Measurements from ENCODE around the gene HPDL. TPM values are rescaled to one million over a fixed set of nuclear protein-coding genes. Genes with fewer than 3 reads are reported as not detected.
A peak's percentile ranks its signal among the peaks of the same experiment; 100 is the strongest.
"Not testable (repeated sequence)": the region's sequence is repeated elsewhere in the genome, so short reads cannot be mapped to it uniquely, and the experiment has no call there.

The HPDL gene
- total RNA-seq = 3.9 and 6.2 TPM in 2 replicates
- 5.1 and 5.8 TPM in 2 replicates for polyA plus RNA-seq

DNA sequence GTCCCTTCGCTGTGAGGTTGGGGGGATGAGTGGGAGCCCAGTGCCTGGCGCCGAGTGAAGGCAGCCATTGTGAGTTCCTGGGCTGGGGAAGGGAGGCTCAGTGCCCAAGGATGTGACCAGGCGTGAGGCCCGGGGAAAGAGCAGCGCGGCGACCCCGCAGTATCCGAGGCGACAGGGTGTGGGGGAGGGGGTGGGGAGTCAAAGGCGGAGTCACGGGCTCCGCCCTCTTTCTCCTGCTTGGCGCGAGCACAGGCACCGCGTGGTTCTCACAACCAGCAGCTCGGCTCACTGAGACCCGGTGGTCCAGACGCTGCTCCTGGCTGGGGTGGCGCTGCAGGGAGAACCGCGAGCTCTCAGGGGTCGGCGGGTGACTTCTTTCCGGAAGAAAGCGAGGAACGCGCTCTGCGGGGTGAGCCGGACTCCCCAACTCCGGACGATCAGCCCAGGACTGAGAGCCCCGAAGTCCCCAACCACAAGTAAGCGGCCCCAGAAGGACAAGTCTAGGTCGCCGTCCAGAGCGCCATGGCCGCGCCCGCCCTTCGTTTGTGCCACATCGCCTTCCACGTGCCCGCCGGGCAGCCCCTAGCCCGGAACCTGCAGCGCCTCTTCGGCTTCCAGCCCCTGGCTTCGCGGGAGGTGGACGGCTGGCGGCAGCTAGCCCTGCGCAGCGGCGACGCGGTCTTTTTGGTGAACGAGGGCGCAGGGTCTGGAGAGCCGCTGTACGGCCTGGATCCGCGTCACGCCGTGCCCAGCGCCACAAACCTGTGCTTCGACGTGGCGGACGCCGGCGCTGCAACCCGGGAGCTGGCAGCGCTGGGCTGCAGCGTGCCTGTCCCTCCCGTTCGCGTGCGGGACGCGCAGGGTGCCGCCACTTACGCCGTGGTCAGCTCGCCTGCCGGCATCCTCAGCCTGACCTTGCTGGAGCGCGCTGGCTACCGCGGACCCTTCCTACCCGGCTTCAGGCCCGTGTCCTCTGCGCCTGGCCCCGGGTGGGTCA lies at the start of gene HPDL:
HPDL (plus strand) TSS at position 269 of the 997 bp plus-strand sequence; CDS start at position 523, 254 bp downstream.
- DNase-seq (ENCODE audit: low spot score) = peak; percentile 79
- Histone ChIP-seq H3K4me2 (peak within 1 kb of the TSS; percentile 90), H3K9me3 (ENCODE audit: low read depth) (no peaks in the 10 kb centered on the region), H3K9me2 (replicated peaks; ENCODE audit: insufficient read depth) (no peaks in the 10 kb centered on the region), H3K4me3 (peak within 1 kb of the TSS; percentile 23), H3K27me3 (no peaks in the 10 kb centered on the region), H4K20me1 (ENCODE audit: insufficient read depth, poor library complexity, severe bottlenecking) (no peaks in the 10 kb centered on the region), H3K79me2 (peaks cover 3% of the 10 kb centered on the region), H3K36me3 (replicated peaks; ENCODE audit: insufficient read depth, low read depth) (no peaks in the 10 kb centered on the region), H2AFZ (peak within 1 kb of the TSS; percentile 90), H3K27ac (peak within 1 kb of the TSS; percentile 23), H3K4me1 (ENCODE audit: insufficient read depth) (peaks cover 9% of the 10 kb centered on the region)
- 35% methylated on average over 78 of the region's 96 CpGs for WGBS (ENCODE audit: low lambda C conversion rate, missing lambda C conversion rate)
- TF ChIP-seq, protein P1, sequence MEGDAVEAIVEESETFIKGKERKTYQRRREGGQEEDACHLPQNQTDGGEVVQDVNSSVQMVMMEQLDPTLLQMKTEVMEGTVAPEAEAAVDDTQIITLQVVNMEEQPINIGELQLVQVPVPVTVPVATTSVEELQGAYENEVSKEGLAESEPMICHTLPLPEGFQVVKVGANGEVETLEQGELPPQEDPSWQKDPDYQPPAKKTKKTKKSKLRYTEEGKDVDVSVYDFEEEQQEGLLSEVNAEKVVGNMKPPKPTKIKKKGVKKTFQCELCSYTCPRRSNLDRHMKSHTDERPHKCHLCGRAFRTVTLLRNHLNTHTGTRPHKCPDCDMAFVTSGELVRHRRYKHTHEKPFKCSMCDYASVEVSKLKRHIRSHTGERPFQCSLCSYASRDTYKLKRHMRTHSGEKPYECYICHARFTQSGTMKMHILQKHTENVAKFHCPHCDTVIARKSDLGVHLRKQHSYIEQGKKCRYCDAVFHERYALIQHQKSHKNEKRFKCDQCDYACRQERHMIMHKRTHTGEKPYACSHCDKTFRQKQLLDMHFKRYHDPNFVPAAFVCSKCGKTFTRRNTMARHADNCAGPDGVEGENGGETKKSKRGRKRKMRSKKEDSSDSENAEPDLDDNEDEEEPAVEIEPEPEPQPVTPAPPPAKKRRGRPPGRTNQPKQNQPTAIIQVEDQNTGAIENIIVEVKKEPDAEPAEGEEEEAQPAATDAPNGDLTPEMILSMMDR (IDR thresholded peaks at IDR 0.05; ENCODE audit: poor library complexity) = no peak
- TF ChIP-seq EZH2phosphoT487 (IDR thresholded peaks at IDR 0.05; ENCODE audit: low read depth, severe bottlenecking, unreplicated experiment) = no peak
- TF ChIP-seq EZH2 (IDR thresholded peaks at IDR 0.05; ENCODE audit: borderline replicate concordance) = no peak

DNA sequence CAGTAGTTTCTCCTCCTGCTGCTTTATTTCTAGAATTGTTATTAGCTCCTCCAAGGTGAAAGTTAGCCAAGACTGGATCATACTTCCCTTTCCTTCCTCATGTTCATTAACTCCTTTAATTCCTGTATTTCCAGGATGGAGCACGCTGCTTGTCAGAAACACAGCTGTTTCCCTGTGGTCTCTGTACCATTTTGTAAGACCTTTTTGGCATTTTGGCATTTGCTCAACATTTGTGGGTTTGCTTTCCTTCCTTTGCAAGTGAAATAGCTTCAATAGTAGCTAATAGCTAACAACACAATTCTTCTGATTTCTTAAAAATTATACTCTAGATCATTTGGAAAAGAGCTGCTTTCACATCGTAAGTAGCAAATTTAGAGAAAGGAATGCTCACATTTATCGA lies 44.3 kb upstream of the HPDL start:
- no peaks in the 10 kb centered on the region for H3K4me1 ChIP-seq (ENCODE audit: insufficient read depth)
- H2AFZ ChIP-seq = no peak overlapping the region
- WGBS (ENCODE audit: low lambda C conversion rate, missing lambda C conversion rate) = 95% methylated on average over 3 of the region's 3 CpGs
- no peak for DNase-seq (ENCODE audit: low spot score)
- no peaks in the 10 kb centered on the region for H3K9me3 ChIP-seq (ENCODE audit: low read depth)
- H3K4me3 ChIP-seq = no peak overlapping the region
- no peak overlapping the region for H3K27ac ChIP-seq
- no peaks in the 10 kb centered on the region for H3K27me3 ChIP-seq
- TF ChIP-seq, protein P1 (IDR thresholded peaks at IDR 0.05; ENCODE audit: poor library complexity) = no peak
- TF ChIP-seq EZH2phosphoT487 (IDR thresholded peaks at IDR 0.05; ENCODE audit: low read depth, severe bottlenecking, unreplicated experiment) (no peak), EZH2 (IDR thresholded peaks at IDR 0.05; ENCODE audit: borderline replicate concordance) (no peak)
- no peak overlapping the region for H3K4me2 ChIP-seq
- H4K20me1 ChIP-seq (ENCODE audit: insufficient read depth, poor library complexity, severe bottlenecking) = no peaks in the 10 kb centered on the region
- no peaks in the 10 kb centered on the region for H3K79me2 ChIP-seq
- H3K9me2 ChIP-seq (replicated peaks; ENCODE audit: insufficient read depth) = no peaks in the 10 kb centered on the region
- no peaks in the 10 kb centered on the region for H3K36me3 ChIP-seq (replicated peaks; ENCODE audit: insufficient read depth, low read depth)

DNA sequence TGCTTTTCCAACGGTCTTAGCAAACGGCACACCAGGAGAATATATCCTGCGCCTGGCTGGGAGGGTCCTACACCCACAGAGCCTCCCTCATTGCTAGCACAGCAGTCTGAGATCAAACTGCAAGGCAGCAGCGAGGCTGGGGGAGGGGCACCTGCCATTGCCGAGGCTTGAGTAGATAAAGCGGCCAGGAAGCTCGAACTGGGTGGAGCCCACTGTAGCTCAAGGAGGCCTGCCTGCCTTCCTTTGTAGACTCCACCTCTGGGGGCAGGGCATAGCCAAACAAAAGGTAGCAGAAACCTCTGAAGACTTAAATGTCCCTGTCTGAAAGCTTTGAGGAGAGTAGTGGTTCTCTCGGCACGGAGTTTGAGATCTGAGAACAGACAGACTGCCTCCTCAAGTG lies 41.8 kb upstream of the HPDL start:
- not testable (repeated sequence) for DNase-seq (ENCODE audit: low spot score); H2AFZ ChIP-seq; H3K27me3 ChIP-seq; H3K9me3 ChIP-seq (ENCODE audit: low read depth); H4K20me1 ChIP-seq (ENCODE audit: insufficient read depth, poor library complexity, severe bottlenecking); H3K9me2 ChIP-seq (replicated peaks; ENCODE audit: insufficient read depth); H3K79me2 ChIP-seq; H3K4me3 ChIP-seq; H3K4me2 ChIP-seq; H3K4me1 ChIP-seq (ENCODE audit: insufficient read depth); H3K27ac ChIP-seq; H3K36me3 ChIP-seq (replicated peaks; ENCODE audit: insufficient read depth, low read depth)
- WGBS (ENCODE audit: low lambda C conversion rate, missing lambda C conversion rate) = 91% methylated on average over 9 of the region's 9 CpGs

DNA sequence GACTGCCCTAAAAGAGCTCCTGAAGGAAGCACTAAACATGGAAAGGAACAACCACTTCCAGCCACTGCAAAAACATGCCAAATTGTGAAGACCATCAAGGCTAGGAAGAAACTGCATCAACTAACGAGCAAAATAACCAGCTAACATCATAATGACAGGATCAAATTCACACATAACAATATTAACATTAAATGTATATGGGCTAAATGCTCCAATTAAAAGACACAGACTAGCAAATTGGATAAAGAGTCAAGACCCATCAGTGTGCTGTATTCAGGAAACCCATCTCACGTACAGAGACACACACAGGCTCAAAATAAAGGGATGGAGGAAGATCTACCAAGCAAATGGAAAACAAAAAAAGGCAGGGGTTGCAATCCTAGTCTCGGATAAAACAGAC lies 40.2 kb upstream of the HPDL start:
- H4K20me1 ChIP-seq (ENCODE audit: insufficient read depth, poor library complexity, severe bottlenecking); DNase-seq (ENCODE audit: low spot score): not testable (repeated sequence)
- 65% methylated on average over 2 of the region's 3 CpGs for WGBS (ENCODE audit: low lambda C conversion rate, missing lambda C conversion rate)

DNA sequence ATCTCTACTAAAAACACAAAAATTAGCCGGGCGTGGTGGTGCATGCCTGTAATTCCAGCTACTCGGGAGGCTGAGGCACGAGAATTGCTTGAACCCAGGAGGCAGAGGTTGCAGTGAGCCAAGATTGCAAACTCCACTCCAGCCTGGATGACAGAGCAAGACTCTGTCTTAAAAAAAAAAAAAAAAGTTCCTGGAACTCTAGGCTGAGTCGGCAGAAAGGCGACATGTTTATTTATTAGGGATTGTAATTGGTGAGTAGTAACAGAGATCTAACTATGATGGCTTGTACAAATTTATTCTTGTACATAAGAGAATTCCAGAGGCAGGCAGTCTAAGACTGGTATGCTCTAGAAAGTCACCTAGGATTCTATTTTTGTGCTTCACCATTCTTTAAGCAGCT lies 35.7 kb upstream of the HPDL start:
- not testable (repeated sequence) for H3K36me3 ChIP-seq (replicated peaks; ENCODE audit: insufficient read depth, low read depth); H3K27me3 ChIP-seq; H2AFZ ChIP-seq; H3K4me1 ChIP-seq (ENCODE audit: insufficient read depth); H3K79me2 ChIP-seq; H3K9me3 ChIP-seq (ENCODE audit: low read depth); H4K20me1 ChIP-seq (ENCODE audit: insufficient read depth, poor library complexity, severe bottlenecking); DNase-seq (ENCODE audit: low spot score); H3K4me2 ChIP-seq; H3K4me3 ChIP-seq; H3K9me2 ChIP-seq (replicated peaks; ENCODE audit: insufficient read depth)
- peak overlapping the region; percentile 4 for H3K27ac ChIP-seq
- WGBS (ENCODE audit: low lambda C conversion rate, missing lambda C conversion rate) = 83% methylated on average over 6 of the region's 6 CpGs

More for the DNA sequence above, 40.2 kb upstream of the HPDL start:
- H3K27ac ChIP-seq; H3K9me2 ChIP-seq (replicated peaks; ENCODE audit: insufficient read depth); H3K4me2 ChIP-seq; H3K9me3 ChIP-seq (ENCODE audit: low read depth); H3K4me3 ChIP-seq; H3K36me3 ChIP-seq (replicated peaks; ENCODE audit: insufficient read depth, low read depth); H3K79me2 ChIP-seq; H2AFZ ChIP-seq; H3K27me3 ChIP-seq; H3K4me1 ChIP-seq (ENCODE audit: insufficient read depth): not testable (repeated sequence)

Measured in hepatocyte (in vitro differentiated cells).